Lower leg skin (tissue), 4 donors: ENCODE measurements around the gene SLC5A10. TPM values are rescaled to one million over a fixed set of nuclear protein-coding genes. Genes with fewer than 3 reads are reported as not detected.
"Not testable (repeated sequence)": the region's sequence is repeated elsewhere in the genome, so short reads cannot be mapped to it uniquely, and the experiment has no call there.

Experiments used
- DNase-seq, 2 donors: peaks; one replicate each; pipeline ENCODE4 v3.0.0-alpha.2; 2019; ENCODE audit warnings: low spot score in 2 of 2
- H3K4me3 ChIP-seq: fragments of 200-600 bp; sonication (generic); 2 replicates; pipeline ENCODE4 v1.5.1; 2017; ENCODE audit warnings: mild to moderate bottlenecking, low read depth; ENCODE audit not compliant: poor library complexity, severe bottlenecking
- CTCF ChIP-seq, 3 donors: fragments of 450-650 bp; IDR thresholded peaks; one replicate each; pipeline ENCODE4 v1.5.1; 2016; ENCODE audit warnings: antibody characterized with exemption in 3 of 3, mild to moderate bottlenecking in 3 of 3, moderate library complexity in 2 of 3
- POLR2A ChIP-seq, 2 donors: fragments of 450-650 bp; IDR thresholded peaks; one replicate each; pipeline ENCODE4 v1.6.1; 2016 to 2017; ENCODE audit warnings: antibody characterized with exemption in 2 of 2, mild to moderate bottlenecking in 1 of 2, moderate library complexity in 1 of 2
- WGBS, 2 donors: methylation state at CpG; one replicate each; pipeline ENCODE4 v1.1.5; 2018; 5-methylcytosine and 5-hydroxymethylcytosine counted together
- intact Hi-C: fragments of 100-400 bp; cut with DNase I; formaldehyde crosslinking; loops from one replicate; pipeline ENCODE4 v1.15.0; 2023; ENCODE audit warnings: low total_unique reads
- total RNA-seq, 4 donors: library from RNA; depleted of rRNA; stranded (reverse); fragments of >200 nt; gene quantifications; one replicate each; pipeline ENCODE4 v1.1.0, GENCODE V29; 2016

SLC5A10 gene
- total RNA-seq, 4 donors from 2014 or later = 0.32 to 1.4 (median 1.1) TPM

DNA sequence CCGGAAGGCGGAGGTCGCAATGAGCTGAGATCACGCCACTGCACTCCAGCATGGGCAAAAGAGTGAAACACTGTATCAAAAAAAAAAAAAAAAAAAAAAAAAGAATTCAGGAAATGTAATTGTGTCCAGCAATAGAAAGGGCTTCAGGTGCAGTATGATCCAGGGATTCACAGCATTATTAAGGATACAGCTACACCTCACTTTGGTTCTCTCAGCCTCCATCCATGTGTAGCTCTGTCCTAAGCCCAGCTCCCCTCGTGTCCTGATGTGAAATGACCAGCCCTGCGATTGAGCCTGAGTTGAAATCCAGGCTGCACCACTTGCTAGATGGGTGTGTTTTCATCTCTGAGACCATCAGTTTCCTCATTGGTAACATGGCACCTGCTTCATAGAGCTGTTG, 3.0 kb downstream of the SLC5A10 start:
- DNase-seq = no peak
- H3K4me3 ChIP-seq = no peak overlapping the region
- no peak for TF ChIP-seq POLR2A (IDR thresholded peaks at IDR 0.05)
- TF ChIP-seq CTCF (IDR thresholded peaks at IDR 0.05) = no peak
- intact Hi-C loops = no loop called here
- 96 to 99% methylated on average over 6 of the region's 6 CpGs for WGBS, 2 donors

DNA sequence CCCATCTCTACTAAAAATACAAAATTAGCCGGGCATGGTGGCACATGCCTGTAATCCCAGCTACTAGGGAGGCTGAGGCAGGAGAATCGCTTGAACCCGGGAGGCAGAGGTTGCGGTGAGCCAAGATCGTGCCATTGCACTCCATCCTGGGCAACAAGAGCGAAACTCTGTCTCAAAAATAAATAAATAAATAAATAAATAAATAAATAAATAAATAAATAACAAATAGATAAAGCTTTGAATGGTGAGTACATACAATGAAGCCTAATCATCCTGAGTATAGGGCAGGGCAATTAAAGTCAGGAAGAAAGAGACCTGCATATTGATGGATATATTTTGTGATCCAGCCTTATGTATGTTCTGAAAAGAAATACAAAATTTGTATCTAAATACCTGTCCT, 4.1 kb downstream of the SLC5A10 start:
- H3K4me3 ChIP-seq, DNase-seq, intact Hi-C loops: not testable (repeated sequence)
- WGBS, 2 donors = 93 to 96% methylated on average over 6 of the region's 6 CpGs

DNA sequence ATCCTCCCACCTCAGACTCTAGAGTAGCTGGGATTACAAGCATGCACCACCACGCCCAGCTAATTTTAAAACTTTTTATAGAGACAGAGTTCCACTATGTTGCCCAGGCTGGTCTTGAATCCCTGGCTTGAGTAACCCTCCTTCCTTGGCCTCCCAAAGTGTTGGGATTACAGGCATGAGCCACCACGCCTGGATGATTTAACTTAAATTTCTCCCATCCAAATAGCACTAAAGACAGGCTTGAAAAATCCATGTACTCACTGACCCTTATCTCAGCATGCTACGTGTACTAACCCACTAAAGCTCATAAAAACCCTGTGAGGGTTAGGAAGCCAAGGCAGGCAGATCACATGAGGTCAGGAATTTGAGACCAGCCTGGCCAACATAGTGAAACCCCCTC, 4.6 kb downstream of the SLC5A10 start:
- DNase-seq = no peak
- TF ChIP-seq CTCF (IDR thresholded peaks at IDR 0.05) (no peak), POLR2A (IDR thresholded peaks at IDR 0.05) (no peak)
- H3K4me3 ChIP-seq = no peak overlapping the region
- intact Hi-C loops = no loop called here
- 87 to 88% methylated on average over 3 of the region's 3 CpGs for whole genome bisulfite sequencing, 2 donors

DNA sequence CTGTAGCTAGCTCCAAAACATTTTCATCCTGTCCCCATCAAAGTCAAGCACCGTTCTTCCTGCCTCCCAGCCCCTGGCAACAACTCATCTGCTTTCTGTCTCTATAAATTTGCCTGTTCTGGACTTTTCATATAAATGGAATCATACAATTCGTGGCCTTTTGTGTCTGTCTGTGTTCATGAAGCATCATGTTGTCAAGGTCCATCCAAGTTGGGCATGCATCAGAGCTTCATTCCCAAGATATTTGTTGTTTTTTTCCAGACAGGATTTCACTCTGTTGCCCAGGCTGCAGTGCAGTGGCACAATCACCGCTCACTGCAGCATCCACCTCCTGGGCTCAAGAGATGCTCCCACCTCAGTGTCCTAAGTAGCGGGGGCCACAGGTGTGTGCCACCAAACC, 5.9 kb downstream of the SLC5A10 start:
- no peak for DNase-seq
- H3K4me3 ChIP-seq = no peak overlapping the region
- intact Hi-C loops = no loop called here
- WGBS, 2 donors = 82 to 87% methylated on average over 4 of the region's 4 CpGs
- TF ChIP-seq POLR2A (IDR thresholded peaks at IDR 0.05) (no peak), CTCF (IDR thresholded peaks at IDR 0.05) (no peak)

GRCh38 chr17:18958611-18959010, 6.6 kb downstream of the SLC5A10 start:
- TF ChIP-seq POLR2A (IDR thresholded peaks at IDR 0.05) = no peak
- no peak for TF ChIP-seq CTCF (IDR thresholded peaks at IDR 0.05)
- WGBS, 2 donors = 88 to 89% methylated on average over 11 of the region's 11 CpGs
- intact Hi-C loops = no loop called here
- no peak overlapping the region for H3K4me3 ChIP-seq
- DNase-seq = no peak

GRCh38 chr17:18959071-18959844, 7.3 kb downstream of the SLC5A10 start:
- TF ChIP-seq POLR2A (IDR thresholded peaks at IDR 0.05) (no peak), CTCF (IDR thresholded peaks at IDR 0.05) (no peak)
- 84 to 88% methylated on average over 17 to 22 of the region's 22 CpGs for WGBS, 2 donors
- no peak for DNase-seq

More at GRCh38 chr17:18959071-18959844, 7.3 kb downstream of the SLC5A10 start:
- no peak overlapping the region for H3K4me3 ChIP-seq
- intact Hi-C loops = no loop called here
